Duodenal mucosa (tissue), 2 donors: ENCODE data around the gene FAM219B.
"Not testable (repeated sequence)": the region's sequence is repeated elsewhere in the genome, so short reads cannot be mapped to it uniquely, and the experiment has no call there.

ENCODE experiments used
- H3K27ac ChIP-seq: one replicate; pipeline ENCODE4 v1.7.0; 2013; ENCODE audit warnings: low read depth, low read length
- H3K27me3 ChIP-seq, 2 donors: one replicate each; pipeline ENCODE4 v1.7.0; 2013; ENCODE audit warnings: low read length in 2 of 2, control low read depth in 1 of 2; ENCODE audit not compliant: insufficient read depth in 2 of 2, control insufficient read depth in 1 of 2
- H3K36me3 ChIP-seq, 2 donors: one replicate each; pipeline ENCODE4 v1.7.0; 2013; ENCODE audit warnings: low read length in 2 of 2, control low read depth in 1 of 2; ENCODE audit not compliant: insufficient read depth in 2 of 2, control insufficient read depth in 1 of 2
- H3K4me1 ChIP-seq, 2 donors: one replicate each; pipeline ENCODE4 v1.7.0; 2013; ENCODE audit warnings: low read length in 2 of 2, control low read depth in 1 of 2; ENCODE audit not compliant: insufficient read depth in 2 of 2, control insufficient read depth in 1 of 2
- H3K4me3 ChIP-seq, 2 donors: one replicate each; pipeline ENCODE4 v1.7.0; 2013; ENCODE audit warnings: low read length in 2 of 2, low read depth in 1 of 2
- H3K9ac ChIP-seq, 2 donors: one replicate each; pipeline ENCODE4 v1.7.0; 2013; ENCODE audit warnings: low read length in 2 of 2, low read depth in 1 of 2
- H3K9me3 ChIP-seq, 2 donors: one replicate each; pipeline ENCODE4 v1.7.0; 2013; ENCODE audit warnings: low read length in 2 of 2, control low read depth in 1 of 2; ENCODE audit not compliant: control insufficient read depth in 1 of 2

Gene FAM219B

DNA sequence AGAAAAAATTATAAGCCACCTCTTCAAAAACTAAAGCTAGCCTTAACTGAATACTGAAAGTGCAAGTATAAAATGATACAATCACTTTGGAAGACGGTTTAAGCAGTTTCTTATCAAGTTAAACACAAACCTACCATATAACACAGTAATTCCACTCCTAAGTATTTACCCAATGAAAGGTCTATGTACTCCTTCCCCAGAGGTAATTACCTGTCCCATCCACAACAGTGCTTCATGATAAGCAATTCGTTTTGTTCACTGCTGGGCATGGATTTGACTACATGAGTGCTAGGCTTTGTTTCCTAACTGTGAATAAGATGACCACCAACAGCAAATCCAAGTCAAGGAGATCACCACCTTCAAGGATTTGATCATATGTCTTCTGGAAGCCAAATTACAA is 26.9 kb upstream of the FAM219B start:
- H3K36me3 ChIP-seq: peaks cover 8 to 21% of the 10 kb centered on the region in 2 donors
- H3K9me3 ChIP-seq: no peaks in the 10 kb centered on the region
- H3K27ac ChIP-seq: peak overlapping the region; percentile 31
- H3K27me3 ChIP-seq: no peaks in the 10 kb centered on the region
- H3K4me1 ChIP-seq: peaks cover 13 to 38% of the 10 kb centered on the region in 2 donors
- H3K4me3 ChIP-seq: peak overlapping the region; percentile 0 to 54
- H3K9ac ChIP-seq: peak overlapping the region in 1 of 2 donors; percentile 35

GRCh38 chr15:74928771-74929198 is 22.1 kb upstream of the FAM219B start:
- H3K9ac ChIP-seq: no peak overlapping the region
- peaks cover 4 to 17% of the 10 kb centered on the region in 2 donors for H3K4me1 ChIP-seq
- H3K36me3 ChIP-seq: peaks cover 25 to 64% of the 10 kb centered on the region in 2 donors
- H3K27ac ChIP-seq: no peak overlapping the region
- H3K4me3 ChIP-seq: no peak overlapping the region
- no peaks in the 10 kb centered on the region for H3K9me3 ChIP-seq
- no peaks in the 10 kb centered on the region for H3K27me3 ChIP-seq

DNA sequence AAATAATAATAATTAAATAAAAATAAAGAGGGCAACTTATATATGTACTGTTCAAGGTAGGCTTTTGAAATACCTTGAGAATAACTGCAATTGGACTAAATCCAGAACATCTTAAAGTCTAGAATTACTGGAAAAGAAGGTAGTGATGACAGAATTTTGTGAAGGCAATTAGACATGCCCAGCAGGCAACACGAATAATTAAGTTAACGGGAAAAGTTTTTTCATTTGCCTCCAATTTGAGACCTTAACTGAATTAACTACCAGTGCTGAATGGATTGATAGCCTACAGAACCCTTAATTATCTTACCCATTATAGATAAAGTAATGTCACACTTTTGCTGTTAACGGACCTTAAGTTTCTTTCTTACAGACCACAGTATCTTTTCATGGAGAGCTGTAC is 17.9 kb upstream of the FAM219B start:
- Histone ChIP-seq H3K36me3 (peaks cover 30 to 89% of the 10 kb centered on the region in 2 donors), H3K4me1 (no peaks in the 10 kb centered on the region), H3K9me3 (no peaks in the 10 kb centered on the region), H3K4me3 (no peak overlapping the region), H3K9ac (no peak overlapping the region), H3K27ac (no peak overlapping the region), H3K27me3 (no peaks in the 10 kb centered on the region)

DNA sequence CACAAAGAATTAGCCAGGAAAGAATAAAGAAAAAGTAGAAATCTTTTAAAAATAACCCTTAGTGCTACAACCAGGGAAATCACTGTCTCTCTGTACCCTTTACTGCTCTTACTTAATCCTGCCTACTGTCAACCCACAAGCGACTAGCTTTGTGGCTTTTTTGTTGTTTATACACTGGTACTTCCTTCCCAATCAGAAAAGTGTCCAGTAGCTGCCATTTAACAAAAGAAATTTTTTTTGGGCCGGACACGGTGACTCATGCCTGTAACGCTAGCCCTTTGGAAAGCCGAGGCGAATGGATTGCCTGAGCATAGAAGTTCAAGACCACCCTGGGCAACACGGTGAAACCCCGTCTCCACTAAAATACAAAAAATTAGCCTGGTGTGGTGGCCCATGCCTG is 13.8 kb upstream of the FAM219B start:
- H3K9me3 ChIP-seq: no peaks in the 10 kb centered on the region
- H3K4me3 ChIP-seq: no peak overlapping the region
- no peaks in the 10 kb centered on the region for H3K4me1 ChIP-seq
- H3K9ac ChIP-seq: no peak overlapping the region
- H3K27me3 ChIP-seq: no peaks in the 10 kb centered on the region
- no peak overlapping the region for H3K27ac ChIP-seq
- H3K36me3 ChIP-seq: peaks cover 20 to 83% of the 10 kb centered on the region in 2 donors

- Histone ChIP-seq H3K36me3 (peaks cover 10 to 78% of the 10 kb centered on the region in 2 donors), H3K9me3 (no peaks in the 10 kb centered on the region), H3K9ac (no peak overlapping the region), H3K4me3 (no peak overlapping the region), H3K27ac (no peak overlapping the region), H3K27me3 (no peaks in the 10 kb centered on the region), H3K4me1 (no peaks in the 10 kb centered on the region)
Observed at GRCh38 chr15:74917676-74918075, 11.0 kb upstream of the FAM219B start.

DNA sequence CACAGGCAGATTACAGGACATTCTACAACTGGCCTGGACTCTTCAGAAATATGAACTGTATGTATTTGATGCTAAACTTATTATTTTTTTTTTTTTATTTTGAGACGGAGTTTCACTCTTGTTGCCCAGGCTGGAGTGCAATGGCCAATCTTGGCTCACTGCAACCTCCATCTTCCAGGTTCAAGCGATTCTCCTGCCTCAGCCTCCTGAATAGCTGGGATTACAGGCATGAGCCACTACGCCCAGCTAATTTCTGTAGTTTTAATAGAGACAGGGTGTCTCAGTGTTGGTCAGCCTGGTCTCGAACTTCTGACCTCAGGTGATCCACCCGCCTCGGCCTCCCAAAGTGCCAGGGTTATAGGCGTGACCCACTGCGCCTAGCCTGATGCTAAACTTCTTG is 7.1 kb upstream of the FAM219B start:
- peaks cover 10 to 64% of the 10 kb centered on the region in 2 donors for H3K36me3 ChIP-seq
- H3K9me3 ChIP-seq, H3K4me1 ChIP-seq, H3K9ac ChIP-seq, H3K27ac ChIP-seq, H3K4me3 ChIP-seq, H3K27me3 ChIP-seq: not testable (repeated sequence)

DNA sequence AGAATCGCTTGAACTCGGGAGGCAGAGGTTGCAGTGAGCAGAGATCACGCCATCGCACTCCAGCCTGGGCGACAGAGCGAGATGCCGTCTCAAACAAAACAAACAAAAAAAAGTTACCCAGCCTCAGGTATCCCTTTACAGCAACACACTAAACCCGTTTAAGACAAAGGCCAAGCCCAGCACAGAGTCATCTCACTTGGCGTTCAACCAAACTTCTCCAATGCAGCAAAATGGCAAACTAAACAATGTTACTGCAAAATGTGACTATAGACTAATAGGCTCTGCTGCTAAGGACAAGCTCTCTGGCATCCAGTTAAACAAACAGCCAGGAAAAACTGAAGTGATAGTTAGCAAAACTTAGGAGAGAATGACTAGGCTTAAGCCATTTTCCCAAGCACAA is 6.4 kb upstream of the FAM219B start:
- Histone ChIP-seq H3K9ac (no peak overlapping the region), H3K27ac (no peak overlapping the region), H3K4me3 (no peak overlapping the region), H3K36me3 (peaks cover 7 to 56% of the 10 kb centered on the region in 2 donors), H3K27me3 (no peaks in the 10 kb centered on the region), H3K4me1 (no peaks in the 10 kb centered on the region), H3K9me3 (no peaks in the 10 kb centered on the region)

- Histone ChIP-seq H3K9me3 (no peaks in the 10 kb centered on the region), H3K27me3 (no peaks in the 10 kb centered on the region), H3K36me3 (peaks cover 10 to 39% of the 10 kb centered on the region in 2 donors), H3K4me3 (no peak overlapping the region), H3K9ac (no peak overlapping the region), H3K27ac (no peak overlapping the region), H3K4me1 (peaks cover 15 to 19% of the 10 kb centered on the region in 2 donors)
Observed at GRCh38 chr15:74908635-74909034, 2.0 kb upstream of the FAM219B start.

DNA sequence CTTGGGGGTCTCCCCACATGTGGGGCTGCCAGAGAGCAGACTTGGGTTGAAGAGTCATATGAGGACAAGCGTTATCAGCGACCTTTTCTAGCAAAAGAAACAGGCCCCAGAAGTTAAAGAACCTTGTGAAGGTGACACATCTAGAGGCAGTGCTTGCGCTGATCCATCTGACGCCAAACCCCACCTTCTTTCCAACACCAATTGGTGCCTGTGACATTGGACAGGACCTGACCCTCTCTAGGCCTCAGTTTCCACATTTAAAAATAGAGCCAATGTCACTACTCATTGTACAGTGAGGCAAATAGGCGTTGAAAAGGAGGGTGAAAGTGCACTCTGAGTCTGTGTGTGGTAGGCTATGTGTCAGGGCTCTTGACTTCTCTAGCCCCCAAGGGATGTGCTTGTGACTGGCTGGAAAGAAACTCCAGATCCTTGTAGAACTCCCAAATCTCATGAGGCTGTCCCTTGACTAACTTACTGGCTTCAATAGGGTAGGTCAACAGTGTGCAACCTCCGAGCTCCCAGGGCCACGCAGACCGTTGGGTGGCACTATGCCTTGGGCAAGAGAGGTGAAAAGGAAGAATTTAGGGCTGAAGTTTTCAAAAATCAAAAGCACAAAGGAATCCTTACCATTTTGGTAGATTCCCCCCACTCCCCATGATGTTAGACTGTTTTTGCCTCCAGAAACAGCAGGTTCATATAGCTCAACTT is 666 bp upstream of the FAM219B start:
- no peaks in the 10 kb centered on the region for H3K27me3 ChIP-seq
- peak overlapping the region; percentile 72 to 78 for H3K4me3 ChIP-seq
- H3K36me3 ChIP-seq: peaks cover 17 to 38% of the 10 kb centered on the region in 2 donors
- H3K4me1 ChIP-seq: peaks cover 15 to 19% of the 10 kb centered on the region in 2 donors
- no peaks in the 10 kb centered on the region for H3K9me3 ChIP-seq
- H3K9ac ChIP-seq: peak overlapping the region; percentile 81 to 83
- peak overlapping the region; percentile 22 for H3K27ac ChIP-seq

DNA sequence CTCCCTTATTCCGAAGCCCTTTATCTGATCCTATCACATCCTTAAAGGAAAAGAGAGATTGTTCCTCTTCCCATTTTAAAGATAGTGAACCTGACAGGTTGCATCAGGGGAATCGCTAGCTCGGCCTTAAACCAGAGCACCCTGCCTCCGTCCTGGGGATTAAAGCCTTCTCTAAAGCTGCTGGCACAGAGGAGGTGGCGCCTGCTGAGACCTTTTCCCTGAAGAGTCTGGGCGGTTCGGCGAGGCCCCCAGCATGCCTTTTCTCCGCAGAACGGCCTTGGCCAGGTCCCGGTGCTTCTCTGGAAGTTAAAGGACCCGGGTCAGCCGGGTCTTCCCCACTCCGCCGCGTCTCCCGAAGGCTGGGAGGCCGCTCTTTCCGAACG is 593 bp downstream of the FAM219B start:
- peak overlapping the region; percentile 74 for H3K27ac ChIP-seq
- peak overlapping the region; percentile 81 to 83 for H3K9ac ChIP-seq
- no peaks in the 10 kb centered on the region for H3K27me3 ChIP-seq
- peak overlapping the region; percentile 72 to 78 for H3K4me3 ChIP-seq
- peaks cover 25 to 26% of the 10 kb centered on the region in 2 donors for H3K4me1 ChIP-seq
- H3K9me3 ChIP-seq: no peaks in the 10 kb centered on the region
- H3K36me3 ChIP-seq: peaks cover 23 to 35% of the 10 kb centered on the region in 2 donors
